GM12878 (cell line): ENCODE results near the gene SPG21. TPM values are rescaled to one million over a fixed set of nuclear protein-coding genes. Genes with fewer than 3 reads are reported as not detected.

ENCODE experiments used
- ATF7 ChIP-seq: fragments of 450-650 bp; IDR thresholded peaks from 2 replicates; pipeline ENCODE4 v1.6.1; 2016; ENCODE audit warnings: low read depth, mild to moderate bottlenecking
- BACH1 ChIP-seq: fragments of 450-650 bp; IDR thresholded peaks from 2 replicates; pipeline ENCODE4 v1.6.1; 2017; ENCODE audit warnings: mild to moderate bottlenecking, borderline replicate concordance
- CREM ChIP-seq: IDR thresholded peaks from 2 replicates; pipeline ENCODE4 v1.6.1; 2014; ENCODE audit warnings: antibody characterized with exemption, low read depth
- E4F1 ChIP-seq: fragments of 450-650 bp; IDR thresholded peaks from 2 replicates; pipeline ENCODE4 v1.6.1; 2018; ENCODE audit warnings: borderline replicate concordance, mild to moderate bottlenecking; ENCODE audit not compliant: partially characterized antibody
- EED ChIP-seq: sonication (generic); IDR thresholded peaks from 2 replicates; pipeline ENCODE4 v1.6.1; 2016; ENCODE audit warnings: antibody characterized with exemption, low read depth
- GATAD2B ChIP-seq: fragments of 450-650 bp; conservative IDR thresholded peaks from 2 replicates; pipeline ENCODE4 v1.6.1; 2017; ENCODE audit warnings: low read depth, mild to moderate bottlenecking, moderate library complexity
- HDGF ChIP-seq: fragments of 450-650 bp; IDR thresholded peaks from 2 replicates; pipeline ENCODE4 v1.6.1; 2016; ENCODE audit warnings: antibody characterized with exemption
- IRF4 ChIP-seq: IDR thresholded peaks from 2 replicates; pipeline ENCODE4 v1.6.1; 2011; ENCODE audit warnings: low read depth, low read length
- JUNB ChIP-seq: IDR thresholded peaks from 2 replicates; pipeline ENCODE4 v1.6.1; 2016; ENCODE audit warnings: antibody characterized with exemption, mild to moderate bottlenecking
- KDM1A ChIP-seq: fragments of 200-600 bp; sonication (generic); IDR thresholded peaks from 2 replicates; pipeline ENCODE4 v1.6.1; 2016; ENCODE audit warnings: borderline replicate concordance
- LARP7 ChIP-seq: fragments of 450-650 bp; IDR thresholded peaks from 2 replicates; pipeline ENCODE4 v1.6.1; 2017; ENCODE audit warnings: mild to moderate bottlenecking
- MEF2B ChIP-seq: fragments of 450-650 bp; IDR thresholded peaks from 2 replicates; pipeline ENCODE4 v1.6.1; 2018; ENCODE audit warnings: mild to moderate bottlenecking, moderate library complexity; ENCODE audit not compliant: partially characterized antibody, poor library complexity, severe bottlenecking
- NKRF ChIP-seq: fragments of 450-650 bp; conservative IDR thresholded peaks from 2 replicates; pipeline ENCODE4 v1.6.1; 2017; ENCODE audit warnings: mild to moderate bottlenecking, moderate library complexity
- NR2C1 ChIP-seq: fragments of 450-650 bp; IDR thresholded peaks from 2 replicates; pipeline ENCODE4 v1.6.1; 2017; ENCODE audit warnings: antibody characterized with exemption, mild to moderate bottlenecking, moderate library complexity
- POLR2A ChIP-seq: IDR thresholded peaks from 2 replicates; pipeline ENCODE4 v1.6.1; 2011; ENCODE audit warnings: low read depth, mild to moderate bottlenecking, low read length
- RUNX3 ChIP-seq: IDR thresholded peaks from 2 replicates; pipeline ENCODE4 v1.6.1; 2012; ENCODE audit warnings: low read length, inconsistent platforms
- SIN3A ChIP-seq: IDR thresholded peaks from 2 replicates; pipeline ENCODE4 v1.6.1; 2012; ENCODE audit warnings: low read depth, low read length, improper control_type of control experiment
- TBL1XR1 ChIP-seq: IDR thresholded peaks from 2 replicates; pipeline ENCODE4 v1.6.1; 2012; ENCODE audit warnings: low read depth, low read length, improper control_type of control experiment
- TCF12 ChIP-seq: IDR thresholded peaks from 2 replicates; pipeline ENCODE4 v1.6.1; 2011; ENCODE audit warnings: low read depth, mild to moderate bottlenecking, low read length
- TCF3 ChIP-seq: IDR thresholded peaks from 2 replicates; pipeline ENCODE4 v1.6.1; 2012; ENCODE audit warnings: low read depth, mild to moderate bottlenecking, low read length, borderline replicate concordance; ENCODE audit not compliant: insufficient read depth
- ZNF207 ChIP-seq: fragments of 450-650 bp; IDR thresholded peaks from 2 replicates; pipeline ENCODE4 v1.6.1; 2014; ENCODE audit warnings: antibody characterized with exemption, mild to moderate bottlenecking, borderline replicate concordance
- polyA plus RNA-seq, 11 experiments: library from polyadenylated mRNA; depleted of rRNA in 4 of 11; unstranded in 6 of 11; stranded (reverse) in 5 of 11; fragments of >200 nt; fragmentation: Nextera tagmentation in 4 of 11; fragmentation: Illumina TruSeq in 1 of 11; extraction: Ambion mirVana in 4 of 11; extraction: Trizol in 1 of 11; gene quantifications; 1 replicate in 1 of 11; 2 replicates in 10 of 11; pipeline versions ENCODE4 v1.2.1 to v1.2.3, GENCODE V29; 2011 to 2016; ENCODE audit warnings: inconsistent platforms in 2 of 11, missing spikeins in 2 of 11, low read depth in 1 of 11
- total RNA-seq, 4 experiments: library from RNA; depleted of rRNA in 3 of 4; stranded (reverse); fragments of >200 nt in 3 of 4; fragmentation: Illumina TruSeq in 1 of 4; extraction: Trizol in 1 of 4; gene quantifications; 2 replicates each; pipeline versions ENCODE4 v1.2.1 to v1.2.3, GENCODE V29; 2013 to 2021
- TF ChIP-seq, protein P1 (sequence below): fragments of 150-350 bp; IDR thresholded peaks from 2 replicates; pipeline ENCODE4 v1.6.1; 2016; ENCODE audit warnings: low read depth, low read length

SPG21 gene
- total and polyA plus RNA-seq, 10 of the 15 experiments (the other 5 are each of a cell fraction or from before 2014, with no cell fraction given), result 25.5 to 116 (median 68.0) TPM

DNA sequence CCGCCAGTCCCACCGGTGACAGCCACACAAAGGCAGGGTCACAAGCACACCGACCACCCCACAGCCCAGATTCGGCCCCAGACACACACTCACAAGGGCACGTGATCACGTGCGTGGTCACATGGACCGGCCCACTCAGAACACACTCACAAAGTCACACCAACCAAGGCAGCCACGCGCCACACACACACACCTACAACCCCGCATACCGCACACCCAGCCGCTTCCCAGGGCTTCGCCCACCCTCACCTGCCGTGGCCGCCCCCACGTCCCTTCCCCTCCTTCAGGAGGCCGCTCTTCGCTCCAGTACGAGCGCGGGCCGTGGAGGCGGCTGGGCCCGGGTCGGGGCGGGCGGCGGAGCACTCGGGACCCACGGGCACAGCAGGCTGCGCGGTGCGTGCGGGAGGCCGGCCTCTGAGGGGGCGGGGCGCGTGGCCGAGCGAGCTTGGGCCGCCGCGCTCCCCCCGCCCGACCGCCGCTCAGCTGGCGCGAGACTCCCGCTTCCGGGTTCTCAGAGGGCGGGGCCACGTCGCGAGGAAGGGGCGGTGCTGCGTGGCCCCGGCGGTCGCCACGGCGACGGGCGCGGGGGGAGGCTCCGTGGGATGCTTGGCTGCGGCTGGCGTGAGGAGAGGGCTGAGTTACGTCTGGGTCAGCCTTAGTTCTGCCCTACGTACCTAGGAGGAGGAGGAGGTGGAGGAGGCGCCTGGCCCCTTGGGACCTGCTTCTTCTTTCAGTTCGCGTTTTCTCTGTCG, at the start of gene SPG21 (continued):
- TF ChIP-seq SIN3A, result peak; percentile 80
- peak; percentile 99 for TF ChIP-seq LARP7
- TF ChIP-seq POLR2A, result peak; percentile 85
- TF ChIP-seq, protein P1, sequence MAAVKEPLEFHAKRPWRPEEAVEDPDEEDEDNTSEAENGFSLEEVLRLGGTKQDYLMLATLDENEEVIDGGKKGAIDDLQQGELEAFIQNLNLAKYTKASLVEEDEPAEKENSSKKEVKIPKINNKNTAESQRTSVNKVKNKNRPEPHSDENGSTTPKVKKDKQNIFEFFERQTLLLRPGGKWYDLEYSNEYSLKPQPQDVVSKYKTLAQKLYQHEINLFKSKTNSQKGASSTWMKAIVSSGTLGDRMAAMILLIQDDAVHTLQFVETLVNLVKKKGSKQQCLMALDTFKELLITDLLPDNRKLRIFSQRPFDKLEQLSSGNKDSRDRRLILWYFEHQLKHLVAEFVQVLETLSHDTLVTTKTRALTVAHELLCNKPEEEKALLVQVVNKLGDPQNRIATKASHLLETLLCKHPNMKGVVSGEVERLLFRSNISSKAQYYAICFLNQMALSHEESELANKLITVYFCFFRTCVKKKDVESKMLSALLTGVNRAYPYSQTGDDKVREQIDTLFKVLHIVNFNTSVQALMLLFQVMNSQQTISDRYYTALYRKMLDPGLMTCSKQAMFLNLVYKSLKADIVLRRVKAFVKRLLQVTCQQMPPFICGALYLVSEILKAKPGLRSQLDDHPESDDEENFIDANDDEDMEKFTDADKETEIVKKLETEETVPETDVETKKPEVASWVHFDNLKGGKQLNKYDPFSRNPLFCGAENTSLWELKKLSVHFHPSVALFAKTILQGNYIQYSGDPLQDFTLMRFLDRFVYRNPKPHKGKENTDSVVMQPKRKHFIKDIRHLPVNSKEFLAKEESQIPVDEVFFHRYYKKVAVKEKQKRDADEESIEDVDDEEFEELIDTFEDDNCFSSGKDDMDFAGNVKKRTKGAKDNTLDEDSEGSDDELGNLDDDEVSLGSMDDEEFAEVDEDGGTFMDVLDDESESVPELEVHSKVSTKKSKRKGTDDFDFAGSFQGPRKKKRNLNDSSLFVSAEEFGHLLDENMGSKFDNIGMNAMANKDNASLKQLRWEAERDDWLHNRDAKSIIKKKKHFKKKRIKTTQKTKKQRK, result no peak
- no peak for TF ChIP-seq JUNB
- TF ChIP-seq MEF2B, result peak; percentile 99
- peak; percentile 59 for TF ChIP-seq HDGF
- TF ChIP-seq ZNF207, result peak; percentile 79; the same call in 1 of the 2 replicates
- TF ChIP-seq KDM1A, result no peak
- TF ChIP-seq ATF7, result peak; percentile 58; the same call in 1 of the 2 replicates
- peak; percentile 62 for TF ChIP-seq EED
- TF ChIP-seq TCF12, result peak; percentile 55; the same call in 1 of the 2 replicates
- TF ChIP-seq TBL1XR1, result peak; percentile 63
- peak; percentile 99 for TF ChIP-seq GATAD2B
- peak; percentile 78; the same call in 1 of the 2 replicates for TF ChIP-seq IRF4
- TF ChIP-seq RUNX3, result peak; percentile 46; the same call in 1 of the 2 replicates
- 0 out of 2 replicates have a peak, but pooled peaks have one; percentile 66 for TF ChIP-seq TCF3
- peak; percentile 97 for TF ChIP-seq NKRF
- peak; percentile 63 for TF ChIP-seq NR2C1
- TF ChIP-seq CREM, result peak; percentile 66; the same call in 1 of the 2 replicates
- peak; percentile 97 for TF ChIP-seq BACH1
- TF ChIP-seq E4F1, result peak; percentile 72
